K562 (cell line): Measurements from ENCODE around the gene SLC25A29. TPM values are rescaled to one million over a fixed set of nuclear protein-coding genes. Genes with fewer than 3 reads are reported as not detected.

Experiments
- CHCHD3 ChIP-seq: fragments of 250-450 bp; sonication (Bioruptor Pico); IDR thresholded peaks from 2 replicates; pipeline ENCODE4 v2.1.2; 2022; ENCODE audit warnings: mild to moderate bottlenecking
- CHD7 ChIP-seq: fragments of 200-600 bp; sonication (generic); IDR thresholded peaks from one replicate; pipeline ENCODE4 v1.6.1; 2012; ENCODE audit warnings: mild to moderate bottlenecking, low read depth, low read length, inconsistent platforms
- USF1 ChIP-seq: sonication (generic); formaldehyde crosslinking; IDR thresholded peaks from 2 replicates; pipeline ENCODE4 v1.9.0; 2022; ENCODE audit warnings: mild to moderate bottlenecking, missing genetic modification reagents
- ZC3H4 ChIP-seq: sonication (generic); formaldehyde crosslinking; IDR thresholded peaks from 2 replicates; pipeline ENCODE4 v1.9.0; 2021; ENCODE audit warnings: missing genetic modification reagents, borderline replicate concordance
- ZNF668 ChIP-seq: fragments of 250-450 bp; sonication (Bioruptor Pico); IDR thresholded peaks from 2 replicates; pipeline ENCODE4 v1.8.0; 2022; ENCODE audit warnings: mild to moderate bottlenecking, inconsistent platforms
- polyA plus RNA-seq, 8 experiments: library from polyadenylated mRNA; depleted of rRNA in 4 of 8; stranded (reverse) in 5 of 8; unstranded in 3 of 8; fragments of >200 nt; fragmentation: Nextera tagmentation in 2 of 8; fragmentation: Illumina TruSeq in 1 of 8; extraction: Ambion mirVana in 2 of 8; extraction: Trizol in 1 of 8; gene quantifications; 2 replicates each; pipeline versions ENCODE4 v1.2.1 to v1.2.3, GENCODE V29; 2011 to 2014; ENCODE audit warnings: inconsistent platforms in 1 of 8, missing spikeins in 1 of 8
- total RNA-seq, 7 experiments: library from RNA; depleted of rRNA in 6 of 7; stranded (reverse); fragments of >200 nt in 6 of 7; fragmentation: Illumina TruSeq in 2 of 7; extraction: Trizol in 2 of 7; gene quantifications; 2 replicates each; pipeline versions ENCODE4 v1.2.1 to v1.2.3, GENCODE V29; 2011 to 2021; ENCODE audit warnings: low replicate concordance in 1 of 7
- TF ChIP-seq, protein P1 (sequence below): fragments of 200-800 bp; sonication (Bioruptor generic); IDR thresholded peaks from 2 replicates; pipeline ENCODE4 v1.6.1; 2017; ENCODE audit warnings: missing genetic modification characterization, missing compliant biosample characterization
- TF ChIP-seq, protein P2 (sequence below): fragments of 450-650 bp; formaldehyde crosslinking; IDR thresholded peaks from 2 replicates; pipeline ENCODE4 v1.4.0; 2020; ENCODE audit warnings: mild to moderate bottlenecking
- TF ChIP-seq, protein P3 (sequence below): fragments of 250-450 bp; sonication (Bioruptor Pico); IDR thresholded peaks from 2 replicates; pipeline ENCODE4 v1.4.0; 2020; ENCODE audit warnings: mild to moderate bottlenecking

The SLC25A29 gene
- total and polyA plus RNA-seq, 9 of the 15 experiments (the other 6 are each of a cell fraction or from before 2014, with no cell fraction given) = 0.07 to 17.5 (median 4.8) TPM

GRCh38 chr14:100285021-100285912 is 21.0 kb downstream of the SLC25A29 start (continued):
- TF ChIP-seq, protein P1, sequence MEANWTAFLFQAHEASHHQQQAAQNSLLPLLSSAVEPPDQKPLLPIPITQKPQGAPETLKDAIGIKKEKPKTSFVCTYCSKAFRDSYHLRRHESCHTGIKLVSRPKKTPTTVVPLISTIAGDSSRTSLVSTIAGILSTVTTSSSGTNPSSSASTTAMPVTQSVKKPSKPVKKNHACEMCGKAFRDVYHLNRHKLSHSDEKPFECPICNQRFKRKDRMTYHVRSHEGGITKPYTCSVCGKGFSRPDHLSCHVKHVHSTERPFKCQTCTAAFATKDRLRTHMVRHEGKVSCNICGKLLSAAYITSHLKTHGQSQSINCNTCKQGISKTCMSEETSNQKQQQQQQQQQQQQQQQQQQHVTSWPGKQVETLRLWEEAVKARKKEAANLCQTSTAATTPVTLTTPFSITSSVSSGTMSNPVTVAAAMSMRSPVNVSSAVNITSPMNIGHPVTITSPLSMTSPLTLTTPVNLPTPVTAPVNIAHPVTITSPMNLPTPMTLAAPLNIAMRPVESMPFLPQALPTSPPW (CRISPR knock-in tag) = peak; percentile 96
- TF ChIP-seq, protein P2, sequence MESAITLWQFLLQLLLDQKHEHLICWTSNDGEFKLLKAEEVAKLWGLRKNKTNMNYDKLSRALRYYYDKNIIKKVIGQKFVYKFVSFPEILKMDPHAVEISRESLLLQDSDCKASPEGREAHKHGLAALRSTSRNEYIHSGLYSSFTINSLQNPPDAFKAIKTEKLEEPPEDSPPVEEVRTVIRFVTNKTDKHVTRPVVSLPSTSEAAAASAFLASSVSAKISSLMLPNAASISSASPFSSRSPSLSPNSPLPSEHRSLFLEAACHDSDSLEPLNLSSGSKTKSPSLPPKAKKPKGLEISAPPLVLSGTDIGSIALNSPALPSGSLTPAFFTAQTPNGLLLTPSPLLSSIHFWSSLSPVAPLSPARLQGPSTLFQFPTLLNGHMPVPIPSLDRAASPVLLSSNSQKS = no peak
- TF ChIP-seq CHCHD3 (CRISPR knock-in tag) (no peak), USF1 (CRISPR knock-in tag) (no peak), CHD7 (no peak), ZC3H4 (CRISPR knock-in tag) (no peak), ZNF668 (CRISPR knock-in tag) (no peak)
- TF ChIP-seq, protein P3, sequence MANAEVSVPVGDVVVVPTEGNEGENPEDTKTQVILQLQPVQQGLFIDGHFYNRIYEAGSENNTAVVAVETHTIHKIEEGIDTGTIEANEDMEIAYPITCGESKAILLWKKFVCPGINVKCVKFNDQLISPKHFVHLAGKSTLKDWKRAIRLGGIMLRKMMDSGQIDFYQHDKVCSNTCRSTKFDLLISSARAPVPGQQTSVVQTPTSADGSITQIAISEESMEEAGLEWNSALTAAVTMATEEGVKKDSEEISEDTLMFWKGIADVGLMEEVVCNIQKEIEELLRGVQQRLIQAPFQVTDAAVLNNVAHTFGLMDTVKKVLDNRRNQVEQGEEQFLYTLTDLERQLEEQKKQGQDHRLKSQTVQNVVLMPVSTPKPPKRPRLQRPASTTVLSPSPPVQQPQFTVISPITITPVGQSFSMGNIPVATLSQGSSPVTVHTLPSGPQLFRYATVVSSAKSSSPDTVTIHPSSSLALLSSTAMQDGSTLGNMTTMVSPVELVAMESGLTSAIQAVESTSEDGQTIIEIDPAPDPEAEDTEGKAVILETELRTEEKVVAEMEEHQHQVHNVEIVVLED (CRISPR knock-in tag) = 0 out of 2 replicates have a peak, but pooled peaks have one; percentile 18
